G401 (cell line): Measurements from ENCODE around the gene GLT6D1. TPM values are rescaled to one million over a fixed set of nuclear protein-coding genes. Genes with fewer than 3 reads are reported as not detected.

Experiments used
- DNase-seq: peaks from one replicate; pipeline ENCODE4 v3.0.0-alpha.2; 2015; ENCODE audit warnings: low spot score
- in situ Hi-C: cut with HindIII; loops from 2 replicates; pipeline ENCODE4 v1.10.0; 2016; ENCODE audit warnings: low sequenced_read_pairs, mixed read lengths
- total RNA-seq: library from RNA; depleted of rRNA; stranded (reverse); fragments of >200 nt; shearing (Covaris generic); gene quantifications from 2 replicates; pipeline ENCODE4 v1.2.3, GENCODE V29; 2014

Gene GLT6D1
- total RNA-seq, 1 experiment from 2014 or later = not detected

DNA sequence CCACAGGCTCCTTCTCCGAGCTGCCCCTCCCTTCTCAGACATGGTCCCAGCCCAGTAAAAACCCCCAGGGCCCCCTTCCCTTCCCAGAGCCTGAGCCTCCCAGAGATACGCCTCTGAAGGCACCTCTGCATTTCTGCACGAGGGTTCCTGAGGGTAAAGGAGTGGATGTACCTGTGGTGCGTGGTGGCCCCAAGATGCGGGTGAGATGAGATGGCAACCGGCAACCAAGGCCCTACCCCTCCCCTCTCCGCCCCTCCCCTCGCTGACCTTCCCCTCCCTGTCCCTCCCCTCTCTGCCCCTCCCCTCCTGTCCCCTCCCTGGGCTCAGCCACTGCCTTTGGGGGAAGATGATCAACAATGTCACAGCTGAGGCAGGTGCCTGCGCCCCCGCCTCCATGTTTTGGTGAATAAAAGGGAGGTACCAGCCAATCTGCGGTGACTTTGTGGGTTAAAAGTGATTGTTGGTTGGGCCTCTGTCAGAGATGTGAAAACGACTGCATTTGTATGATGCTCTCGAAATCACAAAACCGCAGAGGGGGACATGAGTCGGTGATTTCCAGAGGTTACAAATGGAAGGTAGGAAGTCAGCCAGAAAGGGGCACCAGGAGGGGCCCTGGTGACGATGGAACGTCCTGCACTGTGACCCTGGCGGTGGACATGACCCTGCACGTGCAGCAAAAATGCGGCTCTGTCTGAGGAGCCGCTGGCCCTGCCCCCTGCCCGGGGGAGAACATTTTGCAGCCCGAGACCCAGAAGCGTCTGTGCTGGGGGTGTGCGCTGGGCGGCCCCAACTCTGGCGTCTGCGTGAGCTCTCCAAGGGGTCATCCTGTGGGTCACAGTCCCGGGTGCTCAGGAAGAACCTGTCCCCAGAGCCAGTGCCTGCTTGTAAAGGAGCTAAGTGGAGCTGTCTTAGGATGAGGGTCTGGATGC is 27.5 kb upstream of the GLT6D1 start:
- in situ Hi-C loops = no loop called here
- no peak for DNase-seq

- in situ Hi-C loops = no loop called here
- DNase-seq = no peak
Observed at GRCh38 chr9:135665795-135666189, 26.5 kb upstream of the GLT6D1 start.

- no peak for DNase-seq
- in situ Hi-C loops = no loop called here
Observed at GRCh38 chr9:135664801-135665794, 25.8 kb upstream of the GLT6D1 start.

DNA sequence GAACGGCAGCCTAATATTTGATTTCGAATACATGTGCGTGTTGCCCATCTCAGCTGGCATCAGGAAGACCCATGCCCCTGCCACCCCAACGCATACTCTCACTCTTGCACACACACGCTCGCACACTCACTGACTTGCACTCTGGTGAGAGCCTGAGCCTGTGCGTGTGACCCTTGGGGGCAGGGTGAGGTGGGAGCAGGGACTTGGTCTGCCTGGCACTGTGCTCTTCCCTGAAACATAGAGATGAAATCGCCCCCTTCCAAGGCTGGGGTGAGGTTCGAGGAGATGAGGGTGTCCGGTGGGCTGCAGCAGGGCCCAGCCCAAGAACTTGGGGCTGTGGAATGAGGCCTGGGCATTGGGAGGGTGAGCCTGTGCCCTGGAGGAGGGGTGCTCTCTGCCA is 24.9 kb upstream of the GLT6D1 start:
- in situ Hi-C loops = no loop called here
- DNase-seq = no peak

- in situ Hi-C loops = no loop called here
- DNase-seq = no peak
Observed at GRCh38 chr9:135663857-135664256, 24.5 kb upstream of the GLT6D1 start.

GRCh38 chr9:135663451-135663770 is 24.1 kb upstream of the GLT6D1 start:
- in situ Hi-C loops = no loop called here
- DNase-seq = no peak

DNA sequence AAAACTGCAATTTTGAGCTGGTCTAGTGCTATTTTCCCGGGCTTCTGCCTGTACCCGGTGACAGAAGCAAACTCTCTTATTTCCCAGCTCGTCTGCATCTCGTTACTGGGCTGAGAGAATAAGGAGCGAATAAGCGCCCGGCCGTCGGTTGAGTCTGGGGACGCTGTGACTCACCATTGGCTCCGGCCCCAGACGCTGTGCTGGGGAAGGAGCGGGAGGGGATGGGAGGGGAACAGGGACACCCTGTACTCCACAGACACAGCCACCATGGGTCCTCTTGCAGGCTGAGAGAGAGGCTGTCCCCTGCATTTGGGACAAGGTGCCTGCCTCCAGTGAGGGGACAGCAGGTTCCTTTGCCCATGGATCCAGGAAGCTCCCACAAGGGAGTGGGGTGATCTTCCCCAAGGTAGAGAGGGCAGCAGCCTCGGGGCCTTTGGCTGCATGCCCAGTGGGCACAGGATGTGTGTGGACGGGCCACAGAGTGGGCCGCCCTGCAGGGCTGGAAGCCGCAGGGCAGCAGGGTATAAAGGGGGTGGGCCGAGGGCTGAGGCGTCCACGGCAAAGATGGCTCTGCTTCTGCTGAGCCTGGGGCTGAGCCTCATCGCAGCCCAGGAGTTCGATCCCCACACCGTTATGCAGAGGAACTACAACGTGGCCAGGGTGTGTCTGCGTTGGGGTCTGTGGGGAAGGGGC is 23.6 kb upstream of the GLT6D1 start, which contains the start of gene LCN9:
Gene LCN9, plus strand, starts transcription at position 552 of the 693 bp plus-strand sequence. Its CDS starts 13 bp downstream, at position 565.
- DNase-seq = peak; percentile 10
- in situ Hi-C loops = no loop called here

DNA sequence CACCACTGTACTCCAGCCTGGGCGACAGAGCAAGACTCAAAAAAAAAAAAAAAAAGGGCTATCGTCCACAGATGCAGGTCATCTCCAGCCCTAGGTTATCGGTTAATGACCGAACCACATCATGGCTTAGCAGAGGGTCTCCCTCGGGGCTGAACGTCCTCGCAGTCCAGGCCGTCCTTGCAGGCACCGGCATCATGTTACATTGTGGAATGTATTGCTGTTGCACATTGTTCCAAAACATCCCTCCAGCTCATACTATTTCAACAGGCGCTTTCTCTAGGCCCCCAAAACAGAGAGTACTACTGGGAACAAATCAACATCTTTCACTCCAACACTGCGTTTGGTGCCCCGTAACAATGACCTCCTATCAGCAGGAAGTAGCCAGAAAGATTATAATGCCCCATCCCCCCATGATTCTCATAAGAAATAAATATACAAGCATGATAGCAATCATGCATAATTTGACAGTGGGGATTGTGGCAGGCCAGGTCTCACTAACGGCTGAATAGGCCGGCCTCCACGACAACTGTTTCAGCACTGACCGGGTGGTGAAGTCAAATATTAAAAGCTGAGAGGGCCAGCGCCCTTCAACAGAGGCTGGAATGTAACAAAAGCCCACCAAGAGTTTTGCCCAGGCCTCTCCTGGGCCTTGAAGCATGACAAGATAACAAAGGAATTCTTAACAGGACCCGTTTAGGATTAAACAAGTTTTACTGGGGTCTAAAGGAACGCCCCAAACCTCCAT is 22.6 kb upstream of the GLT6D1 start:
- in situ Hi-C loops = no loop called here
- DNase-seq = no peak

DNA sequence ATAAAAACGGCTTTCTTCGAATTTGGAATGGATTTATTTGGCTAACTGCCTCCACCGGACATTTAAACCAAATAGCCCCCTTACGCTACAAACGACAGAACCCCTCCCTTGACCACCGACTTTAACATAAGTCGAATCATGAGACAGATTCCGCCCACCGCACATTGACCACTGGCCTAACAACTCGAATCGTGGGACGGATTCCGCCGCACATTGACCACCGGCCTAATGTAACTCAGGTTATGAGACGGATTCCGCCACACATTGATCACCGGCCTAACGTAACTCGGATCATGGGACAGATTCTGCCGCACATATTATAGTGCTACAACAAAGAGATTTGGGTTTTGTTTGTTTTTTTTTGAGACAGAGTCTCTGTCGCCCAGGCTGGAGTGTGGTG is 21.1 kb upstream of the GLT6D1 start:
- in situ Hi-C loops = no loop called here
- DNase-seq = no peak

GRCh38 chr9:135659252-135659651 is 19.9 kb upstream of the GLT6D1 start:
- in situ Hi-C loops = no loop called here
- DNase-seq = no peak

DNA sequence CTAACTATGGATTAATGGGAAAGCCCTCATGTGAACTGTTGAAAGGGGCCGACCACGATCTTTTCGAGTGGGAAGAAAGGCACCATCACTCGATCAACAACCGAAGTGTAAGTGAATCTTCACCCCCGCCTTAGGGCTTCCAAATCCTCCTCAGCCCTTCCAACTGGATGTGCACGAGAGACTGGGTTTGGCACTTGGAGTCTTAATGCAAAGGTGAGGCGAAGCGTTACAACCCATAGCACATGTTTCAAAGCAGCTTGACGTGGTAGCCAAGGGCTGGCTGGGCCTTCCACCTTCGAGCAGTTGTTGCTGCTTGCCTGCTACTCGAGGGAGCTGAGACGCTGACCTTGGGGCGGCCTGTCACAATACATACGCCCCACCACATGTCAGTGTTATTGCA is 18.1 kb upstream of the GLT6D1 start:
- in situ Hi-C loops = no loop called here
- no peak for DNase-seq

GRCh38 chr9:135655317-135655716 is 16.0 kb upstream of the GLT6D1 start:
- no peak for DNase-seq
- in situ Hi-C loops = no loop called here

- in situ Hi-C loops = no loop called here
- DNase-seq = no peak
Observed at GRCh38 chr9:135650408-135650807, 11.1 kb upstream of the GLT6D1 start.

DNA sequence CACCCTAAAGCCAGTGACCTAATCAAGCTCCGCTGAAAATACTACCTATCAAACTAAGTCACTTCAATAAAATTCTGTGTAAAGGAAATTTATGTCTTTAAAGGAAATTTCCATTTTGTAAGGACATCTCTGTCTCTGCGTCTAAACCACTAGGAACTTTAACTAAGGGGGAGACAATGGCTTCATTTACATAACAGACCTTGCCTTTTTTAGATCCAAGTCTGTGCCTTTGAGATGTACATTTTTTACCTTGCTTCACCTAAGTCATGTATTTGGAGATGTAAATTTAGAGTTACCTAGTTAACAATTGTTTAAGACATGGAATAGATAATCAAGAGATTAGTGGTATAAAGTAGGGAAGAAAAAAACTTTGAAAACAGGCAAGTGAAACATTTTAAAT is 10.2 kb upstream of the GLT6D1 start:
- in situ Hi-C loops = no loop called here
- DNase-seq = no peak

- DNase-seq = no peak
- in situ Hi-C loops = no loop called here
Observed at GRCh38 chr9:135648494-135649410, 9.4 kb upstream of the GLT6D1 start.

GRCh38 chr9:135647884-135648283 is 8.5 kb upstream of the GLT6D1 start:
- in situ Hi-C loops = no loop called here
- no peak for DNase-seq

DNA sequence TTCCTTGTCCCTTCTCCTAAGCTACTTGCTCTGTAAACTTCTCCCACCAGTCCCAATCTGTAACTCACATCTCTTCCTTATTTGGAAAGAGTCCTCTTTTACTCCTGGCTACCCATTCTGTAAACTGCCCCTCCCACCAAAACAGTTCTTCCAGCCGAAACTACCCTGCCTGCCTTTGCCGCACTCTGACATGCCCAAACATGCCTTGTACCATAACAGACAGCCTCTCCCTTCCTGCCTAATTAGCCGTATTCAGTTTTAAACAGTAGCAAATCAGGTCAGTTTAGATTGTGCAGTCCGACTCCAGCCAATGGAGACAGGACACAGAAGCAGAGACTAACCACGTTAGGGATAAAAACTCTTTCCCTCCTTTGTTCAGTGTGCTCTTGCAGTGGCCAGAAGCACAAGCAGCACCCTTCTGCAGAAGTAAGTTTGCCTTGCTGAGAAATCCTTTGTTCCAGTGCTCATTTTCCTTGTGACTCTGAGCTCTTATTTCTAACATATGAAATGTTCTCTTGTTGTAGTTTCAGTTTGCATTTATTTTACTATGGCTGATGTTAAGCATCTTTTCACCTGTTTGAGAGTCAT is 5.4 kb upstream of the GLT6D1 start:
- in situ Hi-C loops = no loop called here
- DNase-seq = no peak
